BJ (cell line): ENCODE results near the gene KAT6B. TPM values are rescaled to one million over a fixed set of nuclear protein-coding genes. Genes with fewer than 3 reads are reported as not detected.

Experiments
- CTCF ChIA-PET: fragments of 350-600 bp; formaldehyde crosslinking; extraction: SDS; loops from one replicate; lab custom pipeline; 2021; ENCODE audit warnings: antibody characterized with exemption, inconsistent platforms; lab: Yijun Ruan, JAX
- POLR2A ChIA-PET: fragments of 300-600 bp; sonication (Branson Sonifier 250); formaldehyde crosslinking; extraction: SDS; loops from one replicate; lab custom pipeline; 2021; ENCODE audit warnings: antibody characterized with exemption; lab: Charles Lee
- DNase-seq: peaks from one replicate; pipeline ENCODE4 v3.0.0-alpha.2; 2011; ENCODE audit warnings: low read depth
- H3K27me3 ChIP-seq: 2 replicates; pipeline ENCODE4 v1.6.0; 2011; ENCODE audit warnings: low read length; ENCODE audit not compliant: control insufficient read depth, insufficient read depth
- H3K36me3 ChIP-seq: 2 replicates; pipeline ENCODE4 v1.5.1; 2011; ENCODE audit warnings: low read length; ENCODE audit not compliant: control insufficient read depth, insufficient read depth
- H3K4me3 ChIP-seq: 2 replicates; pipeline ENCODE4 v1.5.1; 2011; ENCODE audit warnings: low read depth, mild to moderate bottlenecking, control low read depth, low read length
- polyA plus RNA-seq: library from polyadenylated mRNA; depleted of rRNA; stranded (reverse); fragments of >200 nt; gene quantifications from 2 replicates; pipeline ENCODE4 v1.2.3, GENCODE V29; 2011
- TF ChIP-seq, protein P1 (sequence below): IDR thresholded peaks from 2 replicates; pipeline ENCODE4 v1.5.1; 2011; ENCODE audit warnings: low read depth, mild to moderate bottlenecking, control low read depth, inconsistent platforms, low read length, moderate library complexity; ENCODE audit not compliant: insufficient read depth

Gene KAT6B
- polyA plus RNA-seq, 1 experiment, result 5.1 TPM

DNA sequence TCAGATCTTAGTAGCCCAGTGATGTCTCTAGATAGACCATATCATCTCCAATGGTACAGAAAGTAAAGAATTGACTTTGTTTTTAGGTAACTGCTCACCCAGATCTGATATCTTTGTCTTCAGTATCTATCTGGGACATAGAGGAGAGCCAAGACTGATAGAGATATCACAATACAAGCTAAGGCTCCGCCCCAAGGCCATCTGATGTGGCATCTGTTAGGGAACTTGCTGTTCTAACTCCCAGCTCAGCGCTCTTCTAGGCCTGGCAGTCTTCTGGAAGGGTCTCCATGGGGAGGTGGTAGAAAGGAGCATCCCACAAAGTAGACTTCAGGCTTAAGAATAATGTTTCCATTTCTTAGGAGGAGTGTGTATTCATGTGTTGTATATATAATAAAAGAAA is 196.7 kb downstream of the KAT6B start:
- no peak overlapping the region for H3K4me3 ChIP-seq
- POLR2A ChIA-PET, result no interaction called here
- DNase-seq, result no peak
- no peaks in the 10 kb centered on the region for H3K27me3 ChIP-seq
- TF ChIP-seq, protein P1, sequence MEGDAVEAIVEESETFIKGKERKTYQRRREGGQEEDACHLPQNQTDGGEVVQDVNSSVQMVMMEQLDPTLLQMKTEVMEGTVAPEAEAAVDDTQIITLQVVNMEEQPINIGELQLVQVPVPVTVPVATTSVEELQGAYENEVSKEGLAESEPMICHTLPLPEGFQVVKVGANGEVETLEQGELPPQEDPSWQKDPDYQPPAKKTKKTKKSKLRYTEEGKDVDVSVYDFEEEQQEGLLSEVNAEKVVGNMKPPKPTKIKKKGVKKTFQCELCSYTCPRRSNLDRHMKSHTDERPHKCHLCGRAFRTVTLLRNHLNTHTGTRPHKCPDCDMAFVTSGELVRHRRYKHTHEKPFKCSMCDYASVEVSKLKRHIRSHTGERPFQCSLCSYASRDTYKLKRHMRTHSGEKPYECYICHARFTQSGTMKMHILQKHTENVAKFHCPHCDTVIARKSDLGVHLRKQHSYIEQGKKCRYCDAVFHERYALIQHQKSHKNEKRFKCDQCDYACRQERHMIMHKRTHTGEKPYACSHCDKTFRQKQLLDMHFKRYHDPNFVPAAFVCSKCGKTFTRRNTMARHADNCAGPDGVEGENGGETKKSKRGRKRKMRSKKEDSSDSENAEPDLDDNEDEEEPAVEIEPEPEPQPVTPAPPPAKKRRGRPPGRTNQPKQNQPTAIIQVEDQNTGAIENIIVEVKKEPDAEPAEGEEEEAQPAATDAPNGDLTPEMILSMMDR, result no peak
- CTCF ChIA-PET, result interaction anchor here (0.6 to 1.6 kb wide), 4 partner anchors 11 to 780 kb away, joined by 3 to 4 read pairs (median 3); no protein-coding TSS in a partner anchor
- H3K36me3 ChIP-seq, result peaks cover 19% of the 10 kb centered on the region

DNA sequence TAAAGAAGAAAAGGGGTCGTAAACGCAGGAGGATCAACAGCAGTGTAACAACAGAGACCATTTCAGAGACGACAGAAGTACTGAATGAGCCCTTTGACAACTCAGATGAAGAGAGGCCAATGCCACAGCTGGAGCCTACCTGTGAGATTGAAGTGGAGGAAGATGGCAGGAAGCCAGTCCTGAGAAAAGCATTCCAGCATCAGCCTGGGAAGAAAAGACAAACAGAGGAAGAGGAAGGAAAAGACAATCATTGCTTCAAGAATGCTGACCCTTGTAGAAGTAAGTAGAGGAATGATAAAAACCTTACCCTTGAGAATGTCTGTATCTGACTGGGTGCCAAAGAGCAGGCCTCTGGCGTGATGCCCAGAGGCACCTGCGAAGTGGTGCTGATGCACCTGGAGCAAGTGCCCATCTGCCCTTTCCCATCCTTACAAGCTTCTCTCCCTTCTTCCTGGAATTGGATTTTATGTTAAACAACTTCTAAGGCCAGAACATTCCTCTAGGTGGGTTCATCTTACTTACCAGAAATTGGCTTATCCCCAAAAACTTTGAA is 198.6 kb downstream of the KAT6B start:
- DNase-seq, result no peak
- H3K27me3 ChIP-seq, result no peaks in the 10 kb centered on the region
- CTCF ChIA-PET, result interaction anchor here (0.7 to 1.9 kb wide), 3 partner anchors 16 to 896 kb away, joined by 3 to 5 read pairs (median 4); no protein-coding TSS in a partner anchor
- POLR2A ChIA-PET, result no interaction called here
- H3K36me3 ChIP-seq, result peaks cover 25% of the 10 kb centered on the region
- TF ChIP-seq, protein P1, result no peak
- no peak overlapping the region for H3K4me3 ChIP-seq

DNA sequence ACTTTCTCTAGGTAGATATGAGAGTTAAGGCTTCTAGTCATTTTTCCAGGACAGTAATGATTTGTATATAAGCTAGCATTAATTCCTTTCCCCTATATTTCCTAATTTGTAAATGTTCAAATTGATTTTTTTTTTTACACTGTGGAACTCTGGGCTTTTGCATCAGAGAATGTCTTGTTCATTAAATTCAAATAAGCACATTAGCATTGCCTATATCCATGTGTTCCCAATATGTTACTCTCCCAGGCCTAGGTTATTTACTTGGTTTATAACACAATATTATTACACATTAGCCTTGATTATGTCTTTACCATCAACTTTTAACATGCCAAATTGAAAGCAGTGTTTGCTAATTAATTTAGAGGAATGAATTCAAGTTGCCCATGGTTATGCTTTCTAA is 201.6 kb downstream of the KAT6B start:
- ChIA-PET POLR2A (no interaction called here), CTCF (interaction anchor here (0.6 to 0.7 kb wide), 2 partner anchors 11 to 696 kb away, joined by 3 to 6 read pairs; no protein-coding TSS in a partner anchor)
- H3K36me3 ChIP-seq, result peaks cover 23% of the 10 kb centered on the region

DNA sequence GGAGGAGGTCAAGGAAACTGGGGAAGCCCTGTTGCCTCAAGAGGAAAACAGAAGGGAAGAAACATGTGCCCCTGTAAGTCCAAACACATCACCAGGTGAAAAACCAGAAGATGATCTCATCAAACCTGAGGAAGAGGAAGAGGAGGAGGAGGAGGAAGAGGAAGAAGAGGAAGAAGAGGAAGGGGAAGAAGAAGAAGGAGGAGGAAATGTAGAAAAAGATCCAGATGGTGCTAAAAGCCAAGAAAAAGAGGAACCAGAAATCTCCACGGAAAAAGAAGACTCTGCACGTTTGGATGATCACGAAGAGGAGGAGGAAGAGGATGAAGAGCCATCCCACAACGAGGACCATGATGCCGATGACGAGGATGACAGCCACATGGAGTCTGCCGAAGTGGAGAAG is 202.3 kb downstream of the KAT6B start:
- no peaks in the 10 kb centered on the region for H3K27me3 ChIP-seq
- H3K36me3 ChIP-seq, result peaks cover 23% of the 10 kb centered on the region
- ChIA-PET CTCF (no interaction called here), POLR2A (no interaction called here)
- DNase-seq, result no peak
- TF ChIP-seq, protein P1, result no peak
- H3K4me3 ChIP-seq, result no peak overlapping the region

More for the DNA sequence above, 201.6 kb downstream of the KAT6B start:
- H3K4me3 ChIP-seq, result no peak overlapping the region
- TF ChIP-seq, protein P1, result no peak
- H3K27me3 ChIP-seq, result no peaks in the 10 kb centered on the region
- no peak for DNase-seq

DNA sequence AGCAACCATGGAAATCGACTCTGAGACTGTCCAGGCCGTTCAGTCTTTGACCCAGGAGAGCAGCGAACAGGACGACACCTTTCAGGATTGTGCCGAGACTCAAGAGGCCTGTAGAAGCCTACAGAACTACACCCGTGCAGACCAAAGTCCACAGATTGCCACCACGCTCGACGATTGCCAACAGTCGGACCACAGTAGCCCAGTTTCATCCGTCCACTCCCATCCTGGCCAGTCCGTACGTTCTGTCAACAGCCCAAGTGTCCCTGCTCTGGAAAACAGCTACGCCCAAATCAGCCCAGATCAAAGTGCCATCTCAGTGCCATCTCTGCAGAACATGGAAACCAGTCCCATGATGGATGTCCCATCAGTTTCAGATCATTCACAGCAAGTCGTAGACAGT is 203.0 kb downstream of the KAT6B start:
- no peak overlapping the region for H3K4me3 ChIP-seq
- POLR2A ChIA-PET, result no interaction called here
- CTCF ChIA-PET, result no interaction called here
- no peak for DNase-seq
- no peaks in the 10 kb centered on the region for H3K27me3 ChIP-seq
- TF ChIP-seq, protein P1, result no peak
- H3K36me3 ChIP-seq, result peaks cover 23% of the 10 kb centered on the region
